Right lobe of liver (tissue), 4 donors: ENCODE results near the gene GDPD5.

Experiments used
- POLR2A ChIP-seq: fragments of 450-650 bp; IDR thresholded peaks from one replicate; pipeline ENCODE4 v1.6.1; 2017; ENCODE audit warnings: antibody characterized with exemption, mild to moderate bottlenecking
- TF ChIP-seq, protein P1 (sequence below), 4 donors: fragments of 200-600 bp in 3 of 4; fragments of 450-650 bp in 1 of 4; IDR thresholded peaks; one replicate each; pipeline versions ENCODE4 v1.5.1 to v1.8.0; 2016 to 2022; ENCODE audit warnings: antibody characterized with exemption in 4 of 4, mild to moderate bottlenecking in 2 of 4
- donor health status: DM: no; HTN: no; CAD: no.
- donor health status: DM: no; HTN: no; CAD: no.
- donor health status: DM: no; HTN: yes; CAD: no.

DNA sequence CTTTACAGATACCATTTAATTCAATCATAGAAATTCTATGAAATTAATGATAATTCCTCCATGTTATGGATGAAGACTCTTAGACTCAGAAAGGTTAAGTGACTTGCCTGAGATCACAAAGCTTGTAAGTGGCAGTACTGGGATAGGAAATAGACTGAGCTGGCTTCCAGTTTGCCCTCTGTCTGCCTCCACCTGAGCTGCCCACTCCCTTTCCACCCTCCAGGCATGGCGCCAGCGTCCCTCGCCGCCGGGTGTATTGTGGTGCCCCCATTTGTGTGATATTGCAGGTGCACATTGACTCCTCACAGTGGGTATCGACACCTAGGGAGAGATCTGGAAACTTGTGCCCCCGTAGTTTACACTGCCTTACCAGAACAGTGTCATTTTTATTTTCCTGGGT, 135.8 kb downstream of the GDPD5 start:
- TF ChIP-seq, protein P1, sequence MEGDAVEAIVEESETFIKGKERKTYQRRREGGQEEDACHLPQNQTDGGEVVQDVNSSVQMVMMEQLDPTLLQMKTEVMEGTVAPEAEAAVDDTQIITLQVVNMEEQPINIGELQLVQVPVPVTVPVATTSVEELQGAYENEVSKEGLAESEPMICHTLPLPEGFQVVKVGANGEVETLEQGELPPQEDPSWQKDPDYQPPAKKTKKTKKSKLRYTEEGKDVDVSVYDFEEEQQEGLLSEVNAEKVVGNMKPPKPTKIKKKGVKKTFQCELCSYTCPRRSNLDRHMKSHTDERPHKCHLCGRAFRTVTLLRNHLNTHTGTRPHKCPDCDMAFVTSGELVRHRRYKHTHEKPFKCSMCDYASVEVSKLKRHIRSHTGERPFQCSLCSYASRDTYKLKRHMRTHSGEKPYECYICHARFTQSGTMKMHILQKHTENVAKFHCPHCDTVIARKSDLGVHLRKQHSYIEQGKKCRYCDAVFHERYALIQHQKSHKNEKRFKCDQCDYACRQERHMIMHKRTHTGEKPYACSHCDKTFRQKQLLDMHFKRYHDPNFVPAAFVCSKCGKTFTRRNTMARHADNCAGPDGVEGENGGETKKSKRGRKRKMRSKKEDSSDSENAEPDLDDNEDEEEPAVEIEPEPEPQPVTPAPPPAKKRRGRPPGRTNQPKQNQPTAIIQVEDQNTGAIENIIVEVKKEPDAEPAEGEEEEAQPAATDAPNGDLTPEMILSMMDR (IDR thresholded peaks at IDR 0.05), result no peak
- TF ChIP-seq POLR2A, result no peak
